ENCODE data around the gene IL22RA1. TPM values are rescaled to one million over a fixed set of nuclear protein-coding genes. Genes with fewer than 3 reads are reported as not detected.

IL22RA1 gene
- polyA plus RNA-seq, 2 of the 4 experiments (the other 2 are of a cell fraction): 1.5 to 1.7 TPM

DNA sequence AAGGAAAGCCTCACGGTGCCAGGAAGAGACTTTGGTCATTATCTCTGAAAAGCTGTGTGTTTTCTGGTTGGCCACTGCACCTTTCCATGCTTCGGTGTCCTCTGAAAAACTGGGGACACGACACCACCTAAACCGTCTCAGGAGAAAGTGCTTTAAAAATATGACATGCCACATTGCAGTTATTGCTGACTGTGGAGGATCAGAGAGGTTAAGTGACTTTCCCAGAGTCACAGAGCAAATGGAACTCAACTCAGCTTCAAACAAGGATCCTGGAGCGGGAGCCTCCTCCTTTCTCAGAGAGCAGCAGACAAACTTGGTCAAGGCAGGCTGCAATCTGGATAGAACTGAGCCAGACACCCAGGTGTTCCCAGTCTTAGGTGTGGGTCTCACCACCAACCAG is 44.8 kb downstream of the IL22RA1 start:
- Histone ChIP-seq H3K27ac (no peak overlapping the region), H3K4me1 (peaks cover 6% of the 10 kb centered on the region; the same call in 1 of the 3 replicates), H3K4me2 (no peak overlapping the region), H3K4me3 (no peak overlapping the region), H3K9me3 (no peaks in the 10 kb centered on the region)
- ChIA-PET POLR2A (interaction anchor here (0.6 kb wide), 1 partner anchor 52 kb away, joined by 3 read pairs; no protein-coding TSS in a partner anchor), CTCF (interaction anchor here (0.5 to 1.5 kb wide), 4 partner anchors 14 to 53 kb away, joined by 3 to 4 read pairs (median 3); partner anchors contain the start of gene MYOM3)
- TF ChIP-seq, protein P1, sequence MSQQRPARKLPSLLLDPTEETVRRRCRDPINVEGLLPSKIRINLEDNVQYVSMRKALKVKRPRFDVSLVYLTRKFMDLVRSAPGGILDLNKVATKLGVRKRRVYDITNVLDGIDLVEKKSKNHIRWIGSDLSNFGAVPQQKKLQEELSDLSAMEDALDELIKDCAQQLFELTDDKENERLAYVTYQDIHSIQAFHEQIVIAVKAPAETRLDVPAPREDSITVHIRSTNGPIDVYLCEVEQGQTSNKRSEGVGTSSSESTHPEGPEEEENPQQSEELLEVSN (IDR thresholded peaks at IDR 0.05; ENCODE audit: borderline replicate concordance, low read depth): no peak
- TF ChIP-seq MAZ (IDR thresholded peaks at IDR 0.05; ENCODE audit: borderline replicate concordance, low read depth, low read length): no peak
- TF ChIP-seq MAFK (IDR thresholded peaks at IDR 0.05; ENCODE audit: partially characterized antibody): peak; percentile 25
- TF ChIP-seq POLR2AphosphoS2 (conservative IDR thresholded peaks at IDR 0.05; ENCODE audit: low read length): no peak
- TF ChIP-seq ZFP36 (IDR thresholded peaks at IDR 0.05; ENCODE audit: borderline replicate concordance, partially characterized antibody): peak; percentile 33
- TF ChIP-seq CEBPB (IDR thresholded peaks at IDR 0.05): no peak
- TF ChIP-seq TP53 (CRISPR knock-in tag; IDR thresholded peaks at IDR 0.05): no peak
- TF ChIP-seq POLR2A (IDR thresholded peaks at IDR 0.05; ENCODE audit: low read length): no peak
- DNase-seq (ENCODE audit: low read depth in 1 of 2, low spot score in 1 of 2) (no peak), FAIRE-seq (no peak), ATAC-seq (no peak)
- WGBS (ENCODE audit: missing lambda C conversion rate): 97% methylated on average over 5 of the region's 5 CpGs

DNA sequence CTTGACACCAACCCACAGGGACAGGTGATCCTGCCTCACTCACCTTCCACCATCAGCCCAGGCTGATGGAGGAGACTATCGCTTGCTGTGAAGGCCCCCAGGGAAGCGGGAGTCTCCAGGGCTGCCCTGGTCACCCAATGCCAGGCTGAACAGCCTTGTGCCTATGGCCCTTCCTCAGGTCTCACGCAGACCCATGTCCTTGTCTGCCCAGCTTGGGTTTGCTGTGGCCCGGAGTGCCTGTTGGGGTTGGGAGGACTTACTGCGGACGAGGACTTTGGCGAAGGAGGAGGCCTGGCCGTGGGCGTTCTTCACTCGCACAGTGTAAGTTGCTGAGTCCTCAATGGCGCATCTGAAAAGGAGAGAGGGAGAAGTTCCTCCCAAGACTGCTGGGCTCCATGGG is 45.3 kb downstream of the IL22RA1 start:
- ChIA-PET POLR2A (no interaction called here), CTCF (interaction anchor here (0.5 to 1.5 kb wide), 4 partner anchors 15 to 54 kb away, joined by 3 to 4 read pairs (median 3); partner anchors contain the start of gene MYOM3)
- 93% methylated on average over 7 of the region's 11 CpGs for WGBS (ENCODE audit: missing lambda C conversion rate)
- Histone ChIP-seq H3K9me3 (no peaks in the 10 kb centered on the region), H3K4me2 (no peak overlapping the region), H3K4me1 (peaks cover 6% of the 10 kb centered on the region; the same call in 1 of the 3 replicates), H3K4me3 (no peak overlapping the region), H3K27ac (no peak overlapping the region)
- no peak for DNase-seq (ENCODE audit: low read depth in 1 of 2, low spot score in 1 of 2)
- no peak for FAIRE-seq
- ATAC-seq: no peak; a peak in 1 of 6 replicates
- TF ChIP-seq, protein P2, sequence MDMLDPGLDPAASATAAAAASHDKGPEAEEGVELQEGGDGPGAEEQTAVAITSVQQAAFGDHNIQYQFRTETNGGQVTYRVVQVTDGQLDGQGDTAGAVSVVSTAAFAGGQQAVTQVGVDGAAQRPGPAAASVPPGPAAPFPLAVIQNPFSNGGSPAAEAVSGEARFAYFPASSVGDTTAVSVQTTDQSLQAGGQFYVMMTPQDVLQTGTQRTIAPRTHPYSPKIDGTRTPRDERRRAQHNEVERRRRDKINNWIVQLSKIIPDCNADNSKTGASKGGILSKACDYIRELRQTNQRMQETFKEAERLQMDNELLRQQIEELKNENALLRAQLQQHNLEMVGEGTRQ (IDR thresholded peaks at IDR 0.05): no peak
- TF ChIP-seq ZFP36 (IDR thresholded peaks at IDR 0.05; ENCODE audit: borderline replicate concordance, partially characterized antibody) (no peak), JUN (IDR thresholded peaks at IDR 0.05) (no peak), CEBPB (IDR thresholded peaks at IDR 0.05) (no peak), EP300 (IDR thresholded peaks at IDR 0.05) (no peak), POLR2AphosphoS2 (conservative IDR thresholded peaks at IDR 0.05; ENCODE audit: low read length) (no peak), HOXB13 (CRISPR knock-in tag; IDR thresholded peaks at IDR 0.05; ENCODE audit: low read depth) (no peak), FOXS1 (CRISPR knock-in tag; IDR thresholded peaks at IDR 0.05) (no peak), CHD4 (IDR thresholded peaks at IDR 0.05; ENCODE audit: borderline replicate concordance) (no peak), SREBF2 (IDR thresholded peaks at IDR 0.05) (no peak), PHF8 (IDR thresholded peaks at IDR 0.05; ENCODE audit: borderline replicate concordance, low read depth) (no peak), MAFK (IDR thresholded peaks at IDR 0.05; ENCODE audit: partially characterized antibody) (no peak), RAD21 (conservative IDR thresholded peaks at IDR 0.05 in 1 of 2, IDR thresholded peaks at IDR 0.05 in 1 of 2) (no peak)
- TF ChIP-seq, protein P3, sequence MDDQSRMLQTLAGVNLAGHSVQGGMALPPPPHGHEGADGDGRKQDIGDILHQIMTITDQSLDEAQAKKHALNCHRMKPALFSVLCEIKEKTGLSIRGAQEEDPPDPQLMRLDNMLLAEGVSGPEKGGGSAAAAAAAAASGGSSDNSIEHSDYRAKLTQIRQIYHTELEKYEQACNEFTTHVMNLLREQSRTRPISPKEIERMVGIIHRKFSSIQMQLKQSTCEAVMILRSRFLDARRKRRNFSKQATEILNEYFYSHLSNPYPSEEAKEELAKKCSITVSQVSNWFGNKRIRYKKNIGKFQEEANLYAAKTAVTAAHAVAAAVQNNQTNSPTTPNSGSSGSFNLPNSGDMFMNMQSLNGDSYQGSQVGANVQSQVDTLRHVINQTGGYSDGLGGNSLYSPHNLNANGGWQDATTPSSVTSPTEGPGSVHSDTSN (IDR thresholded peaks at IDR 0.05): no peak
- TF ChIP-seq, protein P4, sequence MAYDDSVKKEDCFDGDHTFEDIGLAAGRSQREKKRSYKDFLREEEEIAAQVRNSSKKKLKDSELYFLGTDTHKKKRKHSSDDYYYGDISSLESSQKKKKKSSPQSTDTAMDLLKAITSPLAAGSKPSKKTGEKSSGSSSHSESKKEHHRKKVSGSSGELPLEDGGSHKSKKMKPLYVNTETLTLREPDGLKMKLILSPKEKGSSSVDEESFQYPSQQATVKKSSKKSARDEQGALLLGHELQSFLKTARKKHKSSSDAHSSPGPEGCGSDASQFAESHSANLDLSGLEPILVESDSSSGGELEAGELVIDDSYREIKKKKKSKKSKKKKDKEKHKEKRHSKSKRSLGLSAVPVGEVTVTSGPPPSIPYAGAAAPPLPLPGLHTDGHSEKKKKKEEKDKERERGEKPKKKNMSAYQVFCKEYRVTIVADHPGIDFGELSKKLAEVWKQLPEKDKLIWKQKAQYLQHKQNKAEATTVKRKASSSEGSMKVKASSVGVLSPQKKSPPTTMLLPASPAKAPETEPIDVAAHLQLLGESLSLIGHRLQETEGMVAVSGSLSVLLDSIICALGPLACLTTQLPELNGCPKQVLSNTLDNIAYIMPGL (CRISPR knock-in tag; IDR thresholded peaks at IDR 0.05; ENCODE audit: borderline replicate concordance): no peak

All from A549 (cell line).